ENCODE data around the gene HRH3.

Gene HRH3

DNA sequence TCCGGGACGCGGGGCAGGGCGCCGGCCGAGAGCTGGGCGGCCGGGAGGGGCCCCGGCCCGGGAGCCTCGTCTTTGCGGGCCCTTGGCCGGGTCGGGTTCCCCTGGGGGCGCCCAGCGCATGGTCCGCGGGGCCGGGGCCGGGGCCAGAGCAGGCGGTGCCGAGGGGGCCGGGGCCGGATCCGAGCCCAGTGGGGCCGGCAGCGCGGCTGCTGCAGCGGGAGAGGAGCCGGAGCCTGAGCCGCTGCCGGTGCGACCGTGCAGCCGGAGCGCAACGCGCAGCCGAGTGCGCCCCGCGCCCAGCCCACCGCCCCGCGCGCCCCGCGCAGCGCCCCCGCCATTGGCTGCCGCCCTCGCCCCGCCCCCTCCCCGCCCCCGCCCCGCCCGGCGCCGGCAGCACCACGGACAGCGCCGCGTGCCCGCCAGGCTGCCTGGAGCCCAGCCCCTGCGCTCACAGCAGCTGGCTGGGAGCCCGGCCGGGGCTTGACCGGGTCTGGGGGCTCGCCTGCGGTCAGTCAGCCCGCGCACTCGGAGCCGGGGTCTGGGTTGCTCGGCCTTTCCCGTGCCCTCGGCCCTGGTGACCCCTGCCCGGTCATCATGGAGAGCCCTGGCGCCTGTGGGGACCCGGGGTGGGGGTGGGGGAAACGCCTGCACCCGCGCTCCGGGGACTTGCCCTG is at the start of gene HRH3:
HRH3 (minus strand) TSS at position 287 of the 674 bp plus-strand sequence. CDS start 308 bp downstream, outside the sequence.
- DNase-seq, result no peak

GRCh38 chr20:62269871-62270270 is 49.8 kb upstream of the HRH3 start:
- DNase-seq, result no peak

- no peak for DNase-seq
These were observed 49.3 kb upstream of the HRH3 start for GRCh38 chr20:62269378-62269777.

GRCh38 chr20:62268228-62268900 is 48.3 kb upstream of the HRH3 start:
- no peak for DNase-seq

- no peak for DNase-seq
These were observed 47.5 kb upstream of the HRH3 start for GRCh38 chr20:62267543-62267942.

DNA sequence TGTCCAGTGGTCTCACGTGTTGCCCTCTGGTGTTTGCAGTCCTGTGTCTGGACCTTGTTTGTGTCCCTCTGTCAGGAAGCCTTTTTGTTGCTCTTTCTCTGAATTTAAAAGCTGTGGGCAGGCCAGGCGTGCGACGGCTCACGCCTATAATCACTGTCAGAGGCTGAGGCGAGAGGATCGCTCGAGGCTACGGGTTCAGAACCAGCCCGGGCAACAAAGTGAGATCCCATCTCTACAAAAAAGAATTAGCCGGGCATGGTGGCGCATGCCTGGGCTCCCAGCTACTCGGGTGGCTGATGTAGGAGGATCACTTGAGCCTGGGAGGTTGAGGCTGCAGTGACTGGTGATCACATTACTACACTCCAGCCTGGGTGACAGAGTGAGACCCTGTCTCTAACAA is 46.8 kb upstream of the HRH3 start:
- DNase-seq, result no peak

GRCh38 chr20:62266340-62266739 is 46.3 kb upstream of the HRH3 start:
- DNase-seq, result no peak

DNA sequence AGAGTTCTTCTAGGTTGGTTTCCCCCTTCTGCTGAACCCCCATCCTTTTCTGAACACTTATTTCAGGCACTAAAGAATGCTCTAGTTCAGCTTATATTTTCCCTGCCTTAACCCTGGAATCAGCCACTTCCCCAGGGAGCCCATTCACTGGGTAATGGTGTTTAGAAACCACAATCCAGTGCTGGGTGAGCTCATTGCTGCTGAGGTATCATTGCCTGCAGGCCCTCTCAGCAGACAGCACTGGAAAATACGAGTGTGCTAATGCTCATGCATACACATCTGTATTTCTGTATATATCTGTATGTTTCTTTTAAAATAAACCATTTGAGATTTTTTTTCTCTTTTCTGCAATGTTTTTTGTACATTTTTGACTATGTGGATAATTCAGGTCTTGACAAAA is 45.3 kb upstream of the HRH3 start:
- DNase-seq, result no peak

DNA sequence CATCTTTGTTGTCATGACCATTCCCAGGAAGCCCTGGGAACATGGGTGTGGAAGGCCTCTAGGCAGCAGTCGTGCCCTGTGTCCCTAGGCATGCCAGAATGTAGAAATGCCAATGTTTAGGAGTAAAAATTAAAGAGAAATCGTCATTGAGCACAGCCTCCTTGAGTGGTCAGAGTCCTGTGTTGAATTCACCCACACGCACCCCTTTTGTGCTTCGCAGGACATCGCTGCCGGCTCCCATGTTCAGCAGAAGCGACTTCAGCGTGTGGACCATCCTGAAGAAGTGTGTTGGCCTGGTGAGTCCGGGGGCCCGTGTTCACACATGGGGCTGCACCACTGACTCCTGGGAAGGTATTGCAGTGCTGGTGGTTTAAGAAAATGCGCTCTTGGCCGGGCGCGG is 43.3 kb upstream of the HRH3 start:
- no peak for DNase-seq

- no peak for DNase-seq
These were observed 42.0 kb upstream of the HRH3 start for GRCh38 chr20:62262064-62262463.

GRCh38 chr20:62259294-62259565 is 39.2 kb upstream of the HRH3 start:
- DNase-seq, result no peak

GRCh38 chr20:62258499-62259293 is 38.6 kb upstream of the HRH3 start:
- no peak for DNase-seq

DNA sequence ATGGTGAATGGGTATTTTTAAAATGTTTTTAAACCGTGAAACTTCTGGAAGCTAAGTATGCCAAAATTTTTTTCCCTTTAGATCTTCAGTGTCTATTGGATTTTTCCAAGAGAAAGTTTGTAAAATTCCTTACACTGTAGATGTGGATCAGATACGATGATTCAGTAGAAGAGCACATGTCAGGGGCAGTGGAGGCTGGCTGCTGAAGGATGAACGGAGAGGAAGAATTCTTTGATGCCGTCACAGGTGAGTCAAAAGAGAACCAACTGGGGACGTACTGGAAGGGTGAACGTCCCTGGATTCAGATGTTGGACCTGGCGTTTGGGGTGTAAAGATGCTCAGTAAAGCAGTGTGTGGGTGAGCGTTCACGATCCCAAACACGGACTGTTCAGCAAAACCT is 35.9 kb upstream of the HRH3 start:
- no peak for DNase-seq

GRCh38 chr20:62254021-62254724 is 34.1 kb upstream of the HRH3 start:
- no peak for DNase-seq

DNA sequence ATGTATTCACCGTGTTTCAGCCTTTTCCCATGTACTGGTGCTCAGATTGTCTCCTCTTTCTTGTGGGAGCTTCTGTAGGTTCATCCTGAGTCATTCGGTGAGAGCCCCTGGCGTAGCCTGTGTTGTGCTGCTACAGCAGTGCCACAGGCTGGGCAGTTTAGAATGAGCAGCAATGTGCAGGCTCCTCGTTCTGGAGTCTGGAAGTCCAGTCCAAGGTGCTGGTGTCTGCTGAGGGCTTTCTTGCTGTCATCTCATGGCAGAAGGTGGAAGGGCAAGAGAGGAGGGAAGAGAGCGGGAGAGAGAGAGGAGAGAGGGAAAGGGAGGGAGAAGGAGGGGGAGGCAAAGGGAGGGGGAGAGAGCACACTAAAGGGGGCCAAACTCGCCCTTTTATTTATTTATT is 33.3 kb upstream of the HRH3 start:
- DNase-seq, result no peak

DNA sequence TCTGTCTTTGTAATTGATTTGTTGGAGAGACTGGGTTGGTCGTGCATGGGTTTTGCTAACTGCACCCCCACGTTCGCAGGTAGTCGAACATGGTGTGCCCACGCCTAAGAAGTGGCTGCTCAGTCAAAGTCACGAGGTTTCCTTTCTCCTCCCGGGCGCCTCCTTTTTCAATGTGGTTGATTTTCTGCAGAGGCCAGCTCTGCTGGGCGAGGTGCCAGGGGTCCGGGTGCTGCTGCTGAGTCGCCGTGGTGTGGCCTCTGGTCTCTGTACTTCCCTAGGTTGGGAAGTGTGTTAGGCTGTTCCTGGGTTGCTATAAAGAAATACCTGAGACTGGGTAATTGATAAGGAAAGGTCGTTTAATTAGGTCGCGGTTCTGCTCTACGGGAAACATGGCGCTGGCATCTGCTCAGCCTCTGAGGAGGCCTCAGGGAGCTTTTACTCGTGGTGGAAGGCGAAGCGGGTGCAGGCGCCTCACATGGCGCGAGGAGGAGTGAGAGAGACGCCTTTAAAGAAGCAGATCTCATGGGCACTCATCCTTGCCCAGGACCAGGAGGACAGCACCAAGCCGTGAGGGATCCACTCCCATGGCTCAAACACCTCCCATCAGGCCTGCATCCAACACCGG is 32.4 kb upstream of the HRH3 start:
- no peak for DNase-seq

GRCh38 chr20:62248890-62249560 is 28.9 kb upstream of the HRH3 start:
- no peak for DNase-seq

- no peak for DNase-seq
These were observed 27.0 kb upstream of the HRH3 start for GRCh38 chr20:62246872-62247652.

DNA sequence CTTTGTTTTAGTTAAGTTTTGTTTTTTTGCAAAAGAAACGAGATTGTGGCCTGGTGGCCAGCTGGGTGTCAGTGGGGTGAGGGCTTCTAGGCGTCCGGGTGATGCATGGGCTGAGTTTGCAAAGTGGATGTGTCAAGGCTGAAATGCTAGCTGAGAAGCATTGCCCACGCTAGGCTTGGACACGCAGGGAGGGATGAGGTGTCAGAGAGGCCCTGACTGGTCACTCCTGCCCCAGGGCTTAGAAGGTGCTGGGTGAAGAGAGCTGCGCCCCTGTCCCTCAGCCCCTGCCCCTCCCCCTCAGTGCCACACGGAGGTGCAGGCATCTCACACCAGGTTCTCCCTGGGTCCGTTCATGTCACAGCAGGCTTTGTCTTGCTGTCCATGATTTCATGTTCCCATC is 26.4 kb upstream of the HRH3 start:
- no peak for DNase-seq

DNA sequence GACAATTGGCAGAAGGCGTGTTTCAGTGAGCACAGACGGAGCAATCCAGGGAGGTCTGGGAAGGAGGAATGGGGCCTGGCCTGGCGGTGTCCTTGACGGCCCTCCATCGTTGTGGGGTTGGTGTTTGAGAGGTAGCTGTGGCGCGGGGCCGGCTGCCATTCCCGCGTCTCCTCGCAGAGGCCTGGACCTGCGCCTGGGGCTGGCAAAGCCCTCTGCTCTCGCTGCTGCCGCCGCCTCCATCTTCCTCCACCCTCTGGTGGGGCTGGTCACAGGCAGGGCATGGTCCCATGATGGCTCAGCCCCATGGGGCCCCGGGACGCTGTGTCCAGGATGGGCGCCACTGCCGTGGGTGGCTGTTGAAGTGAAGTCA is 25.8 kb upstream of the HRH3 start:
- DNase-seq, result no peak

DNA sequence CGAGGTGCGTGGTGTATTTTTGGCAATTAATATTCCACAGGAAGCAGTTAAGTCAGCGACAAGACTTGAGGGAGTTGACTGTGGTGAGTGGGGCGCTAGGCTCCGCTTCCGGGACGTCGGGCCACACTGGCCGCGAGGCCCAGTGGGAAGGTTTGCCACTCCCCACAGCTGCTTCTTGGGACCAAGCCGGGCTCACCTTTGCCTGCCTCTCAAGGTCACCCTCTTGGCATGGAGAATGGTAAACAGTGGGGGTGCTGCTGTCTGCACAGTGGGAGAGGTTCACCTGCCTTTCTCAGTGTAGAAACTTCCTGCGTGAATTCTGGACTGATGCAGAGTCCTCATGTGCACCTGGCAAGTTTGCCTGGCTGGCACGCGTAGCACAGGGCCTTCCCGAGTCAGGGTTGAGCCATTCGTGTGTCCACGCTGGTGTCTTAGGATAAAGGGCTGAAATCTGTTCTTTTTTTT is 24.6 kb upstream of the HRH3 start:
- DNase-seq, result no peak
